ENCODE results near the gene DALRD3. TPM values are rescaled to one million over a fixed set of nuclear protein-coding genes. Genes with fewer than 3 reads are reported as not detected.

DALRD3 gene
- total RNA-seq, 2 donors from 2014 or later: 50.2 to 60.3 TPM

GRCh38 chr3:49006408-49007067 lies 11.8 kb downstream of the DALRD3 start:
- peak overlapping the region; percentile 93 to 97 for H3K27ac ChIP-seq
- intact Hi-C loops (cut with DNase I): loop anchor here (2.0 to 10.0 kb wide), 3 partner anchors 16 to 408 kb away; partner anchors contain the start of genes ARIH2, P4HTM, RHOA and TCTA
- WGBS: 3% methylated on average over 31 of the region's 32 CpGs
- TF ChIP-seq POLR2AphosphoS5 (IDR thresholded peaks at IDR 0.05): no peak
- TF ChIP-seq, protein P1, sequence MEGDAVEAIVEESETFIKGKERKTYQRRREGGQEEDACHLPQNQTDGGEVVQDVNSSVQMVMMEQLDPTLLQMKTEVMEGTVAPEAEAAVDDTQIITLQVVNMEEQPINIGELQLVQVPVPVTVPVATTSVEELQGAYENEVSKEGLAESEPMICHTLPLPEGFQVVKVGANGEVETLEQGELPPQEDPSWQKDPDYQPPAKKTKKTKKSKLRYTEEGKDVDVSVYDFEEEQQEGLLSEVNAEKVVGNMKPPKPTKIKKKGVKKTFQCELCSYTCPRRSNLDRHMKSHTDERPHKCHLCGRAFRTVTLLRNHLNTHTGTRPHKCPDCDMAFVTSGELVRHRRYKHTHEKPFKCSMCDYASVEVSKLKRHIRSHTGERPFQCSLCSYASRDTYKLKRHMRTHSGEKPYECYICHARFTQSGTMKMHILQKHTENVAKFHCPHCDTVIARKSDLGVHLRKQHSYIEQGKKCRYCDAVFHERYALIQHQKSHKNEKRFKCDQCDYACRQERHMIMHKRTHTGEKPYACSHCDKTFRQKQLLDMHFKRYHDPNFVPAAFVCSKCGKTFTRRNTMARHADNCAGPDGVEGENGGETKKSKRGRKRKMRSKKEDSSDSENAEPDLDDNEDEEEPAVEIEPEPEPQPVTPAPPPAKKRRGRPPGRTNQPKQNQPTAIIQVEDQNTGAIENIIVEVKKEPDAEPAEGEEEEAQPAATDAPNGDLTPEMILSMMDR (IDR thresholded peaks at IDR 0.05): no peak
- no peak for TF ChIP-seq POLR2A (IDR thresholded peaks at IDR 0.05)
- H3K27me3 ChIP-seq (replicated peaks; ENCODE audit: insufficient read depth): no peaks in the 10 kb centered on the region
- H3K4me1 ChIP-seq (replicated peaks): peaks cover 13% of the 10 kb centered on the region
- DNase-seq (ENCODE audit: low spot score): no peak
- H3K9me3 ChIP-seq: no peaks in the 10 kb centered on the region
- no peaks in the 10 kb centered on the region for H3K36me3 ChIP-seq
- H3K4me3 ChIP-seq: peak overlapping the region; percentile 55 to 67

GRCh38 chr3:49005998-49006397 lies 12.4 kb downstream of the DALRD3 start:
- peak overlapping the region in 1 of 2 donors; percentile 93 for H3K27ac ChIP-seq
- H3K4me3 ChIP-seq: no peak overlapping the region
- no peak for DNase-seq (ENCODE audit: low spot score)
- H3K9me3 ChIP-seq: no peaks in the 10 kb centered on the region
- TF ChIP-seq POLR2A (IDR thresholded peaks at IDR 0.05): no peak
- TF ChIP-seq, protein P1 (IDR thresholded peaks at IDR 0.05): no peak
- no peak for TF ChIP-seq POLR2AphosphoS5 (IDR thresholded peaks at IDR 0.05)
- 90% methylated on average over 5 of the region's 5 CpGs for WGBS
- peaks cover 13% of the 10 kb centered on the region for H3K4me1 ChIP-seq (replicated peaks)
- intact Hi-C loops (cut with DNase I): loop anchor here (2.0 to 10.0 kb wide), 3 partner anchors 15 to 409 kb away; partner anchors contain the start of genes ARIH2, P4HTM, RHOA and TCTA
- H3K36me3 ChIP-seq: no peaks in the 10 kb centered on the region
- no peaks in the 10 kb centered on the region for H3K27me3 ChIP-seq (replicated peaks; ENCODE audit: insufficient read depth)

- no peak for TF ChIP-seq POLR2A (IDR thresholded peaks at IDR 0.05)
- TF ChIP-seq, protein P1 (IDR thresholded peaks at IDR 0.05): no peak
- no peak for TF ChIP-seq POLR2AphosphoS5 (IDR thresholded peaks at IDR 0.05)
- no peak overlapping the region for H3K27ac ChIP-seq
- H3K27me3 ChIP-seq (replicated peaks; ENCODE audit: insufficient read depth): no peaks in the 10 kb centered on the region
- H3K4me1 ChIP-seq (replicated peaks): peaks cover 13% of the 10 kb centered on the region
- 84% methylated on average over 3 of the region's 3 CpGs for WGBS
- H3K9me3 ChIP-seq: no peaks in the 10 kb centered on the region
- no peak for DNase-seq (ENCODE audit: low spot score)
- no peak overlapping the region for H3K4me3 ChIP-seq
- H3K36me3 ChIP-seq: no peaks in the 10 kb centered on the region
- intact Hi-C loops (cut with DNase I): loop anchor here (5.0 to 10.0 kb wide), 2 partner anchors 88 to 410 kb away; partner anchors contain the start of genes ARIH2, RHOA and TCTA
These were observed 13.1 kb downstream of the DALRD3 start for GRCh38 chr3:49005303-49005680.

DNA sequence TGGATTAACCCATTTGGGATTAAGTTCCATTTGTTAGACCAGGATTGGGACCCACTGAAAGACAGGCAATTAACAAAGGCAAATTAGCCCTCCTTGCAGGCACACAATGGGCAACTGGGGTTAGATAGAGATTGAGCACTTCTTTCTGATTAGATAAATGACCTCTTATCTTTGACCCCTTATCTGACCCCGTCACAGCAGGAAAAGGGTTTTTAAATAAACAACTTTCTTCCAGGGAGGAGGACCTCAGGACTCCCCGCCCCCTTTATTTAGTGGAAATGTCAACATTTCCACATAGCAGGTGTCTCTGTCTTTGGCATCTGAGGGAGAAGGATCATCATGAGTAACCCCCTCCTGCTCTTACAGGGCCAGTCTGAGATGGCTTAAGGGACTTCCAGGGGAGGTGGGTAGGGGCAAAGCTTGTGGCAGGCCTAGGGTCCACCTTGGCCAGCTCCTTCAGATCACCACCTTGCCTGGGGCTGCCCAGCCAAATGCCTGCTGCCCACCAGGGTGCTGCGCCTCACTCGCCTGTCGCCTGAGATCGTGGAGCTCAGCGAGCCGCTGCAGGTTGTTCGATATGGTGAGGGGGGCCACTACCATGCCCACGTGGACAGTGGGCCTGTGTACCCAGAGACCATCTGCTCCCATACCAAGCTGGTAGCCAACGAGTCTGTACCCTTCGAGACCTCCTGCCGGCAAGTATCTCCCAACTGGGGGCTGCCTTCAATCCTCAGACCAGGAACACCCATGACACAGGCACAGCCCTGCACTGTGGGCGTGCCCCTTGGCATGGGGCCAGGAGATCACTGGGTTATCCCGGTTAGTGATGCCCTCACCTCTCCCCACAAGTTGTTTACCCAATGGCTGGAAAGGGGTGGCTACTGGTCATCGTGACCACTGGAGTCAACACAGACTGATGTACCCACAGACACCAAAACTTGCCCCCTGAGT lies 13.8 kb downstream of the DALRD3 start:
- no peaks in the 10 kb centered on the region for H3K36me3 ChIP-seq
- H3K4me1 ChIP-seq (replicated peaks): peaks cover 13% of the 10 kb centered on the region
- no peak overlapping the region for H3K4me3 ChIP-seq
- intact Hi-C loops (cut with DNase I): loop anchor here (5.0 to 10.0 kb wide), 2 partner anchors 87 to 410 kb away; partner anchors contain the start of genes ARIH2, RHOA and TCTA
- H3K27me3 ChIP-seq (replicated peaks; ENCODE audit: insufficient read depth): no peaks in the 10 kb centered on the region
- no peak overlapping the region for H3K27ac ChIP-seq
- WGBS: 84% methylated on average over 16 of the region's 16 CpGs
- TF ChIP-seq POLR2AphosphoS5 (IDR thresholded peaks at IDR 0.05): no peak
- no peak for TF ChIP-seq POLR2A (IDR thresholded peaks at IDR 0.05)
- TF ChIP-seq, protein P1 (IDR thresholded peaks at IDR 0.05): no peak
- H3K9me3 ChIP-seq: no peaks in the 10 kb centered on the region
- no peak for DNase-seq (ENCODE audit: low spot score)

Data from prostate gland (tissue), 2 donors.